B cell (primary cell): ENCODE measurements around the gene CMTM8. TPM values are rescaled to one million over a fixed set of nuclear protein-coding genes. Genes with fewer than 3 reads are reported as not detected.

Experiments
- ATAC-seq: fragments of 200-7000 bp; cut with Tn5 transposase; one replicate; pipeline ENCODE4 v1.10.0; 2021; ENCODE audit warnings: low read depth, mild to moderate bottlenecking, moderate number of reproducible peaks, moderate library complexity
- CTCF ChIA-PET: fragments of 350-600 bp; sonication (Branson Sonifier 250); formaldehyde crosslinking; loops from one replicate; lab custom pipeline; 2021; ENCODE audit warnings: antibody characterized with exemption, inconsistent platforms; lab: Charles Lee
- POLR2A ChIA-PET: fragments of 350-600 bp; sonication (Branson Sonifier 250); formaldehyde crosslinking; loops from one replicate; lab custom pipeline; 2021; ENCODE audit warnings: antibody characterized with exemption; lab: Charles Lee
- DNase-seq: peaks from one replicate; pipeline ENCODE4 v3.0.0; 2013
- H2AFZ ChIP-seq: 2 replicates; pipeline ENCODE4 v1.6.1; 2012; ENCODE audit warnings: mild to moderate bottlenecking, low read depth, low read length; ENCODE audit not compliant: insufficient read depth, poor library complexity, severe bottlenecking
- H3K27ac ChIP-seq, 2 donors: 1 replicate in 1 of 2; 2 replicates in 1 of 2; pipeline ENCODE4 v1.5.1; 2012 to 2013; ENCODE audit warnings: low read length in 2 of 2, mild to moderate bottlenecking in 2 of 2, moderate library complexity in 1 of 2
- H3K27me3 ChIP-seq, 4 experiments: fragments of 200-600 bp in 1 of 4; sonication (generic) in 1 of 4; replicated peaks in 1 of 4; 1 replicate in 2 of 4; 2 replicates in 2 of 4; pipeline versions ENCODE4 v1.6.1 to v1.7.0; 2013 to 2016; ENCODE audit warnings: low read length in 3 of 4, mild to moderate bottlenecking in 2 of 4, mixed read lengths in 1 of 4, moderate library complexity in 1 of 4; ENCODE audit not compliant: insufficient read depth in 4 of 4, control insufficient read depth in 3 of 4; ENCODE audit errors: control extremely low read depth in 1 of 4
- H3K36me3 ChIP-seq, 2 experiments: replicated peaks in 1 of 2; 1 replicate in 1 of 2; 2 replicates in 1 of 2; pipeline versions ENCODE4 v1.6.1 to v1.7.1; 2013; ENCODE audit warnings: low read length in 1 of 2; ENCODE audit not compliant: insufficient read depth in 2 of 2, control insufficient read depth in 1 of 2; ENCODE audit errors: control extremely low read depth in 1 of 2, extremely low read depth in 1 of 2
- H3K4me1 ChIP-seq, 2 donors: fragments of 200-600 bp in 1 of 2; sonication (generic) in 1 of 2; 1 replicate in 1 of 2; 2 replicates in 1 of 2; pipeline versions ENCODE4 v1.5.1 to v1.6.1; 2013 to 2017; ENCODE audit warnings: low read length in 2 of 2; ENCODE audit not compliant: control insufficient read depth in 2 of 2, insufficient read depth in 2 of 2
- H3K4me2 ChIP-seq: replicated peaks from 2 replicates; pipeline ENCODE3; 2012; ENCODE audit warnings: mild to moderate bottlenecking, low read depth, low read length; ENCODE audit not compliant: poor library complexity, severe bottlenecking
- H3K4me3 ChIP-seq, 5 experiments: fragments of 200-600 bp in 1 of 5; sonication (generic) in 1 of 5; 1 replicate in 3 of 5; 2 replicates in 2 of 5; pipeline versions ENCODE4 v1.5.1 to v1.7.0; 2011 to 2016; ENCODE audit warnings: low read length in 4 of 5, mild to moderate bottlenecking in 4 of 5, low read depth in 2 of 5, control low read depth in 1 of 5, moderate library complexity in 1 of 5; ENCODE audit not compliant: insufficient read depth in 1 of 5; ENCODE audit errors: control extremely low read depth in 1 of 5, extremely low read depth in 1 of 5
- H3K79me2 ChIP-seq: fragments of 200-600 bp; sonication (generic); one replicate; pipeline ENCODE4 v1.6.0; 2016; ENCODE audit warnings: low read length; ENCODE audit not compliant: control insufficient read depth, insufficient read depth
- H3K9ac ChIP-seq: fragments of 200-600 bp; sonication (generic); 2 replicates; pipeline ENCODE4 v1.6.1; 2017; ENCODE audit warnings: mild to moderate bottlenecking, low read length, moderate library complexity
- H3K9me3 ChIP-seq, 3 donors: one replicate each; pipeline versions ENCODE4 v1.6.1 to v1.7.1; 2013; ENCODE audit warnings: low read length in 2 of 3; ENCODE audit not compliant: control insufficient read depth in 2 of 3, insufficient read depth in 1 of 3; ENCODE audit errors: control extremely low read depth in 1 of 3
- H4K20me1 ChIP-seq: 2 replicates; pipeline ENCODE4 v1.6.0; 2012; ENCODE audit warnings: mild to moderate bottlenecking, low read length; ENCODE audit not compliant: insufficient read depth, control insufficient read depth, poor library complexity, severe bottlenecking
- H3K27ac Mint-ChIP-seq: one replicate; pipeline ENCODE4 v1.8.0; 2021; ENCODE audit warnings: mixed read lengths
- H3K27me3 Mint-ChIP-seq: one replicate; pipeline ENCODE4 v1.8.0; 2021; ENCODE audit warnings: mixed read lengths
- H3K4me1 Mint-ChIP-seq: one replicate; pipeline ENCODE4 v1.8.0; 2021; ENCODE audit warnings: mixed read lengths
- H3K4me3 Mint-ChIP-seq: one replicate; pipeline ENCODE4 v1.8.0; 2021; ENCODE audit warnings: mixed read lengths
- H3K9me3 Mint-ChIP-seq: one replicate; pipeline ENCODE4 v1.8.0; 2022; ENCODE audit warnings: mixed read lengths; ENCODE audit not compliant: insufficient read depth
- EZH2 ChIP-seq: IDR thresholded peaks from 2 replicates; pipeline ENCODE4 v1.6.1; 2012; ENCODE audit warnings: borderline replicate concordance, low read depth, mild to moderate bottlenecking, moderate library complexity, low read length; ENCODE audit not compliant: insufficient read depth, poor library complexity, severe bottlenecking
- WGBS: methylation state at CpG from one replicate; pipeline ENCODE4 v1.1.5; 2013; ENCODE audit warnings: missing lambda C conversion rate; ENCODE audit not compliant: insufficient coverage; 5-methylcytosine and 5-hydroxymethylcytosine counted together
- intact Hi-C: fragments of 100-400 bp; cut with micrococcal nuclease; formaldehyde crosslinking; loops from one replicate; pipeline ENCODE4 v1.10.0; 2022
- polyA plus RNA-seq: library from polyadenylated mRNA; depleted of rRNA; stranded (reverse); fragments of >200 nt; gene quantifications from 2 replicates; pipeline ENCODE4 v1.2.3, GENCODE V29; 2012
- total RNA-seq, 2 donors: library from RNA; stranded (reverse); fragments of 120-200 nt in 1 of 2; gene quantifications; 1 replicate in 1 of 2; 2 replicates in 1 of 2; pipeline versions ENCODE4 v1.2.3 to v1.2.4, GENCODE V29; 2013 to 2022
- TF ChIP-seq, protein P1 (sequence below): fragments of 200-600 bp; IDR thresholded peaks from one replicate; pipeline ENCODE4 v1.8.0; 2022; ENCODE audit warnings: antibody characterized with exemption, mild to moderate bottlenecking

CMTM8 gene
- total and polyA plus RNA-seq, 2 donors (not counting 1 experiment from before 2014, with no cell fraction given): 0.25 to 0.28 TPM

DNA sequence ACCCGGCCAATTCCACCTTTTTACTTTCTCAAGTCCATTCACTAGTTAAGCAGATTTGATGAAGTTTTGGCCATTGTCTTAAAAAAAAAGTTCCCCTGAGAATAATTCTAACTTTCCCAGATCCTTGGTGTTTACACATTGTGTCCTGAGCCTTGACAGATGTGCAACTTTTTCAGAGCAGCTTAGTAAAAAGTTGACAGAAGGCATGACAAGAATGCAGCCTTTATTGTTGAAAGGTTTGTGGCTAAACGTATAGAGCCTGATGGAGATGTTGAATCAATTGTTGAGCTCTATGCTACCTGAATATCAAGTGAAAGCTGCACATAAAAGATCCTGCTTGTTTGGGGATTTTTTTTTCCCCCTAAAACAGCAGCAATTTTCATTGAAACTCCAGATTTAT is 77.8 kb downstream of the CMTM8 start:
- H3K4me3 ChIP-seq: no peak overlapping the region
- Mint-ChIP-seq H3K27me3 (peaks cover 24% of the 10 kb centered on the region), H3K9me3 (no peaks in the 10 kb centered on the region), H3K27ac (no peak overlapping the region), H3K4me1 (peaks cover 7% of the 10 kb centered on the region), H3K4me3 (no peak overlapping the region)
- peaks cover 0 to 5% (median 0%) of the 10 kb centered on the region in 4 experiments for H3K27me3 ChIP-seq
- no peak for TF ChIP-seq EZH2
- TF ChIP-seq, protein P1, sequence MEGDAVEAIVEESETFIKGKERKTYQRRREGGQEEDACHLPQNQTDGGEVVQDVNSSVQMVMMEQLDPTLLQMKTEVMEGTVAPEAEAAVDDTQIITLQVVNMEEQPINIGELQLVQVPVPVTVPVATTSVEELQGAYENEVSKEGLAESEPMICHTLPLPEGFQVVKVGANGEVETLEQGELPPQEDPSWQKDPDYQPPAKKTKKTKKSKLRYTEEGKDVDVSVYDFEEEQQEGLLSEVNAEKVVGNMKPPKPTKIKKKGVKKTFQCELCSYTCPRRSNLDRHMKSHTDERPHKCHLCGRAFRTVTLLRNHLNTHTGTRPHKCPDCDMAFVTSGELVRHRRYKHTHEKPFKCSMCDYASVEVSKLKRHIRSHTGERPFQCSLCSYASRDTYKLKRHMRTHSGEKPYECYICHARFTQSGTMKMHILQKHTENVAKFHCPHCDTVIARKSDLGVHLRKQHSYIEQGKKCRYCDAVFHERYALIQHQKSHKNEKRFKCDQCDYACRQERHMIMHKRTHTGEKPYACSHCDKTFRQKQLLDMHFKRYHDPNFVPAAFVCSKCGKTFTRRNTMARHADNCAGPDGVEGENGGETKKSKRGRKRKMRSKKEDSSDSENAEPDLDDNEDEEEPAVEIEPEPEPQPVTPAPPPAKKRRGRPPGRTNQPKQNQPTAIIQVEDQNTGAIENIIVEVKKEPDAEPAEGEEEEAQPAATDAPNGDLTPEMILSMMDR: no peak
- CTCF ChIA-PET: interaction anchor here (0.8 kb wide), 1 partner anchor 8 kb away, joined by 3 read pairs; no protein-coding TSS in a partner anchor
- no peak overlapping the region for H2AFZ ChIP-seq
- DNase-seq (no peak), ATAC-seq (no peak)
- H3K79me2 ChIP-seq: no peaks in the 10 kb centered on the region
- intact Hi-C loops: no loop called here
- POLR2A ChIA-PET: no interaction called here
- WGBS: 100% methylated on average over 1 of the region's 2 CpGs
- no peak overlapping the region for H3K4me2 ChIP-seq
- H3K4me1 ChIP-seq: peaks cover 5 to 11% of the 10 kb centered on the region in 2 donors
- H3K27ac ChIP-seq: no peak overlapping the region
- H4K20me1 ChIP-seq: no peaks in the 10 kb centered on the region
- no peak overlapping the region for H3K9ac ChIP-seq
- H3K9me3 ChIP-seq: no peaks in the 10 kb centered on the region
- no peaks in the 10 kb centered on the region for H3K36me3 ChIP-seq

DNA sequence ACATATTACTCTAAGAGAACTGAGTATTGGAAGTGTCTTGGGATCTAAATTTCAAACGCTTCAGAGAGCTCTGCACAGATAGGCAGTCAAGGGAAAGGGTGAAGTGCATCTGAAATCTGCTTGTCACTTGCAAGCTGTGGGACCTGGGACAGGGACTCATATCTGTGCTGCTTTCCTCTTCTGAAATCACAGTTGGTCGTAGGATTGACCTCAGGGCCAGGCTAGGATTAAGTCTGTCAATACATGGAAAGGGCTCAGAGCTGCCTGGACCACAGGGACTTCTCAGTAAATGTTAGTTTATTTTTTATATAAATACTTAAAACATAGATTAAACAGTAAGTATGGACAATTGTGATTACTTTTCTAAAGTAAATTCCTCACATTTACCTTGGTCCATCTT is 78.5 kb downstream of the CMTM8 start:
- Histone ChIP-seq H2AFZ (no peak overlapping the region), H3K27me3 (peaks cover 0 to 7% (median 0%) of the 10 kb centered on the region in 4 experiments), H3K9ac (no peak overlapping the region), H3K27ac (no peak overlapping the region), H3K36me3 (no peaks in the 10 kb centered on the region), H3K4me1 (peaks cover 5 to 11% of the 10 kb centered on the region in 2 donors), H4K20me1 (no peaks in the 10 kb centered on the region), H3K9me3 (no peaks in the 10 kb centered on the region), H3K79me2 (no peaks in the 10 kb centered on the region), H3K4me2 (no peak overlapping the region), H3K4me3 (no peak overlapping the region)
- 43% methylated on average over 1 of the region's 2 CpGs for WGBS
- H3K4me3 Mint-ChIP-seq: no peak overlapping the region
- ATAC-seq (no peak), DNase-seq (no peak)
- intact Hi-C loops: no loop called here
- ChIA-PET CTCF (no interaction called here), POLR2A (no interaction called here)
- H3K27ac Mint-ChIP-seq: no peak overlapping the region
- peaks cover 7% of the 10 kb centered on the region for H3K4me1 Mint-ChIP-seq
- peaks cover 21% of the 10 kb centered on the region for H3K27me3 Mint-ChIP-seq
- no peaks in the 10 kb centered on the region for H3K9me3 Mint-ChIP-seq
- TF ChIP-seq, protein P1: no peak
- TF ChIP-seq EZH2: no peak
